HepG2 (cell line): Measurements from ENCODE around the gene UBE2D3. TPM values are rescaled to one million over a fixed set of nuclear protein-coding genes. Genes with fewer than 3 reads are reported as not detected.
A peak's percentile ranks its signal among the peaks of the same experiment; 100 is the strongest.

ENCODE experiments used
- ATM ChIP-seq: fragments of 450-650 bp; IDR thresholded peaks from 2 replicates; pipeline ENCODE4 v1.7.1; 2017; ENCODE audit warnings: mild to moderate bottlenecking, borderline replicate concordance
- EEA1 ChIP-seq: sonication (generic); formaldehyde crosslinking; IDR thresholded peaks from 2 replicates; pipeline ENCODE4 v1.5.1; 2020; ENCODE audit warnings: mild to moderate bottlenecking, missing genetic modification reagents, borderline replicate concordance
- KAT7 ChIP-seq: IDR thresholded peaks from 2 replicates; pipeline ENCODE4 v1.6.1; 2018; ENCODE audit warnings: borderline replicate concordance, missing compliant biosample characterization
- MTF1 ChIP-seq: sonication (generic); formaldehyde crosslinking; IDR thresholded peaks from 2 replicates; pipeline ENCODE4 v1.5.0; 2020; ENCODE audit warnings: missing genetic modification reagents
- MTF2 ChIP-seq: sonication (generic); formaldehyde crosslinking; IDR thresholded peaks from 2 replicates; pipeline ENCODE4 v1.5.0; 2020; ENCODE audit warnings: missing genetic modification reagents, borderline replicate concordance
- RBM22 ChIP-seq: fragments of 200-400 bp; formaldehyde crosslinking; optimal IDR thresholded peaks from 2 replicates; pipeline ENCODE3; 2017; ENCODE audit warnings: mild to moderate bottlenecking, low read length, moderate library complexity
- SMYD3 ChIP-seq: sonication (generic); formaldehyde crosslinking; IDR thresholded peaks from 2 replicates; pipeline ENCODE4 v1.8.1; 2023; ENCODE audit warnings: mild to moderate bottlenecking, missing genetic modification reagents
- SOX6 ChIP-seq, 2 experiments: fragments of 450-650 bp in 1 of 2; sonication (generic) in 1 of 2; formaldehyde crosslinking in 1 of 2; IDR thresholded peaks; 2 replicates each; pipeline versions ENCODE4 v1.4.0 to v1.6.1; 2017 to 2020; ENCODE audit warnings: antibody characterized with exemption in 1 of 2, mild to moderate bottlenecking in 1 of 2, missing genetic modification reagents in 1 of 2
- TARDBP ChIP-seq: sonication (generic); formaldehyde crosslinking; IDR thresholded peaks from 2 replicates; pipeline ENCODE4 v1.8.0; 2022; ENCODE audit warnings: mild to moderate bottlenecking, missing genetic modification reagents
- ZBTB42 ChIP-seq: sonication (generic); formaldehyde crosslinking; IDR thresholded peaks from 2 replicates; pipeline ENCODE4 v1.5.0; 2020; ENCODE audit warnings: mild to moderate bottlenecking, missing genetic modification reagents
- ZBTB7B ChIP-seq: sonication (generic); formaldehyde crosslinking; IDR thresholded peaks from 2 replicates; pipeline ENCODE4 v1.4.0; 2020; ENCODE audit warnings: missing genetic modification reagents
- ZNF614 ChIP-seq: IDR thresholded peaks from 2 replicates; pipeline ENCODE4 v1.6.1; 2018; ENCODE audit warnings: missing biosample characterization, missing genetic modification reagents, inconsistent platforms, borderline replicate concordance
- ZNF703 ChIP-seq: sonication (generic); formaldehyde crosslinking; IDR thresholded peaks from 2 replicates; pipeline ENCODE4 v1.5.1; 2020; ENCODE audit warnings: missing genetic modification reagents, mild to moderate bottlenecking, moderate library complexity, borderline replicate concordance
- ZNF768 ChIP-seq: sonication (generic); formaldehyde crosslinking; IDR thresholded peaks from 2 replicates; pipeline ENCODE4 v1.4.0; 2020; ENCODE audit warnings: missing genetic modification reagents
- polyA plus RNA-seq, 8 experiments: library from polyadenylated mRNA; depleted of rRNA in 3 of 8; stranded (reverse) in 7 of 8; unstranded in 1 of 8; fragments of >200 nt; fragmentation: Illumina TruSeq in 4 of 8; extraction: Trizol in 4 of 8; gene quantifications; 2 replicates each; pipeline versions ENCODE4 v1.2.1 to v1.2.3, GENCODE V29; 2011 to 2016; ENCODE audit warnings: low read depth in 4 of 8, missing spikeins in 1 of 8, mixed read lengths in 1 of 8; ENCODE audit not compliant: insufficient read depth in 1 of 8
- total RNA-seq, 5 experiments: library from RNA; depleted of rRNA; stranded (reverse); fragments of >200 nt; fragmentation: Illumina TruSeq; extraction: Trizol; gene quantifications; 2 replicates each; pipeline ENCODE4 v1.2.3, GENCODE V29; 2016; ENCODE audit warnings: low read depth in 1 of 5
- TF ChIP-seq, protein P1 (sequence below): sonication (generic); formaldehyde crosslinking; IDR thresholded peaks from 2 replicates; pipeline ENCODE4 v1.8.0; 2022; ENCODE audit warnings: missing genetic modification reagents, mild to moderate bottlenecking, borderline replicate concordance
- TF ChIP-seq, protein P2 (sequence below): IDR thresholded peaks from 2 replicates; pipeline ENCODE4 v1.6.1; 2016; ENCODE audit warnings: low read depth, control low read depth
- TF ChIP-seq, protein P3 (sequence below): IDR thresholded peaks from 2 replicates; pipeline ENCODE4 v1.6.1; 2016; ENCODE audit warnings: missing compliant biosample characterization, missing genetic modification reagents, borderline replicate concordance
- TF ChIP-seq, protein P4 (sequence below): IDR thresholded peaks from 2 replicates; pipeline ENCODE4 v1.6.1; 2012; ENCODE audit warnings: inconsistent platforms
- TF ChIP-seq, protein P5 (sequence below): sonication (generic); formaldehyde crosslinking; conservative IDR thresholded peaks from 2 replicates; pipeline ENCODE4 v1.5.0; 2020; ENCODE audit warnings: missing genetic modification reagents
- TF ChIP-seq, protein P6 (sequence below): IDR thresholded peaks from 2 replicates; pipeline ENCODE4 v1.6.1; 2012; ENCODE audit warnings: low read length, improper control_type of control experiment

Gene UBE2D3
- total and polyA plus RNA-seq, 2 of the 13 experiments (the other 11 are each of a cell fraction or from before 2014, with no cell fraction given) = 224 to 293 TPM

DNA sequence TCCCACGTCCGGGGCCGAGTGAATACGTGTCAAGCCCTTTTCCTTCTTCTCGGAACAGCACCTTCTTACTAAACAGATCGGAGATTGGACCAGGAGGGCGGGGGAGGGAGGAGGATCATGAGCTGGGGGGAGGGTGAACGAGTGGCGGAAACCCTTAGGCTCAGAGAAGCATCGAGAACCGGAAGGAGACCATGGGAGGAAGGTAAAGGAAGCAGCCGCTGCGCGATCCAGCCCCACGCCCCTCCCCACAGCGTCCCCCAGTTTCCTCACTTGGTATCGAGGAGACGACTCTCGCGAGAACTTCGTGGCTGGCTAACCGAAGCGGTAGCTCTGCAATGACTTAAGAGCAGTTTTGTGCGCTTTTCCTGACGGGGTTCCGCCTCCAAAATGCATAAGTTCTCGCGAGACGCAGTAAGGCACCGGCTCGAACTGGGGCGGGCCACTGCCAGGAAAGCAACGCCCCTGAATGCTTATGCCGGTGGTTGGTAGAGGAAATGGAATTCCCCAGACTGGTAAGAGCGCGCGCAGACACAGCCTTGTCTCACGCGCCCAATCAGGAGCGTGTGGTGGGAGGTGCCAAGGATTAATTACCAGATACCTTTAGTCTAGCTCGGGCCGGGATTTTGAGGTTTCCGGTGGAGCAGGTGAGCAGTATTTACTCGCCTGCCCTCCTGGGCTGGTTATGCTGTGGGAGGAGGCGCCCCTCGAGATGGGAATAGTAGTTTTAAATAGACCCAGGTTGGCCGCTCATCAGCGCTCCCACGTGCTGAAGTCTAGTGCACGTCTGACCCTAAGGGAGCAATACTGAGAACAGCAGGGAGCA is 534 bp upstream of the UBE2D3 start (continued):
- TF ChIP-seq, protein P1, sequence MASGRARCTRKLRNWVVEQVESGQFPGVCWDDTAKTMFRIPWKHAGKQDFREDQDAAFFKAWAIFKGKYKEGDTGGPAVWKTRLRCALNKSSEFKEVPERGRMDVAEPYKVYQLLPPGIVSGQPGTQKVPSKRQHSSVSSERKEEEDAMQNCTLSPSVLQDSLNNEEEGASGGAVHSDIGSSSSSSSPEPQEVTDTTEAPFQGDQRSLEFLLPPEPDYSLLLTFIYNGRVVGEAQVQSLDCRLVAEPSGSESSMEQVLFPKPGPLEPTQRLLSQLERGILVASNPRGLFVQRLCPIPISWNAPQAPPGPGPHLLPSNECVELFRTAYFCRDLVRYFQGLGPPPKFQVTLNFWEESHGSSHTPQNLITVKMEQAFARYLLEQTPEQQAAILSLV (CRISPR knock-in tag) = no peak; the same call in 1 of the 2 replicates
- TF ChIP-seq, protein P2, sequence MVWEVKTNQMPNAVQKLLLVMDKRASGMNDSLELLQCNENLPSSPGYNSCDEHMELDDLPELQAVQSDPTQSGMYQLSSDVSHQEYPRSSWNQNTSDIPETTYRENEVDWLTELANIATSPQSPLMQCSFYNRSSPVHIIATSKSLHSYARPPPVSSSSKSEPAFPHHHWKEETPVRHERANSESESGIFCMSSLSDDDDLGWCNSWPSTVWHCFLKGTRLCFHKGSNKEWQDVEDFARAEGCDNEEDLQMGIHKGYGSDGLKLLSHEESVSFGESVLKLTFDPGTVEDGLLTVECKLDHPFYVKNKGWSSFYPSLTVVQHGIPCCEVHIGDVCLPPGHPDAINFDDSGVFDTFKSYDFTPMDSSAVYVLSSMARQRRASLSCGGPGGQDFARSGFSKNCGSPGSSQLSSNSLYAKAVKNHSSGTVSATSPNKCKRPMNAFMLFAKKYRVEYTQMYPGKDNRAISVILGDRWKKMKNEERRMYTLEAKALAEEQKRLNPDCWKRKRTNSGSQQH (CRISPR knock-in tag) = no peak; the same call in 1 of the 2 replicates
- TF ChIP-seq ZNF614 (CRISPR knock-in tag) (peak; percentile 72; the same call in 1 of the 2 replicates), ZBTB7B (CRISPR knock-in tag) (no peak; the same call in 1 of the 2 replicates), ZBTB42 (CRISPR knock-in tag) (no peak), TARDBP (CRISPR knock-in tag) (peak; percentile 80), KAT7 (no peak), ZNF703 (CRISPR knock-in tag) (no peak), ATM (no peak), SOX6 (IDR thresholded peaks at IDR 0.05) (no peak), SOX6 (CRISPR knock-in tag; IDR thresholded peaks at IDR 0.05) (peak; percentile 68), MTF1 (CRISPR knock-in tag) (no peak), EEA1 (CRISPR knock-in tag) (no peak), ZNF768 (no peak), MTF2 (no peak), SMYD3 (CRISPR knock-in tag) (peak; percentile 51; the same call in 1 of the 2 replicates), RBM22 (peak; percentile 15)
- TF ChIP-seq, protein P3, sequence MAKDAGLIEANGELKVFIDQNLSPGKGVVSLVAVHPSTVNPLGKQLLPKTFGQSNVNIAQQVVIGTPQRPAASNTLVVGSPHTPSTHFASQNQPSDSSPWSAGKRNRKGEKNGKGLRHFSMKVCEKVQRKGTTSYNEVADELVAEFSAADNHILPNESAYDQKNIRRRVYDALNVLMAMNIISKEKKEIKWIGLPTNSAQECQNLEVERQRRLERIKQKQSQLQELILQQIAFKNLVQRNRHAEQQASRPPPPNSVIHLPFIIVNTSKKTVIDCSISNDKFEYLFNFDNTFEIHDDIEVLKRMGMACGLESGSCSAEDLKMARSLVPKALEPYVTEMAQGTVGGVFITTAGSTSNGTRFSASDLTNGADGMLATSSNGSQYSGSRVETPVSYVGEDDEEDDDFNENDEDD = peak; percentile 76; the same call in 1 of the 2 replicates
- TF ChIP-seq, protein P4, sequence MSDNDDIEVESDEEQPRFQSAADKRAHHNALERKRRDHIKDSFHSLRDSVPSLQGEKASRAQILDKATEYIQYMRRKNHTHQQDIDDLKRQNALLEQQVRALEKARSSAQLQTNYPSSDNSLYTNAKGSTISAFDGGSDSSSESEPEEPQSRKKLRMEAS = peak; percentile 80
- TF ChIP-seq, protein P5, sequence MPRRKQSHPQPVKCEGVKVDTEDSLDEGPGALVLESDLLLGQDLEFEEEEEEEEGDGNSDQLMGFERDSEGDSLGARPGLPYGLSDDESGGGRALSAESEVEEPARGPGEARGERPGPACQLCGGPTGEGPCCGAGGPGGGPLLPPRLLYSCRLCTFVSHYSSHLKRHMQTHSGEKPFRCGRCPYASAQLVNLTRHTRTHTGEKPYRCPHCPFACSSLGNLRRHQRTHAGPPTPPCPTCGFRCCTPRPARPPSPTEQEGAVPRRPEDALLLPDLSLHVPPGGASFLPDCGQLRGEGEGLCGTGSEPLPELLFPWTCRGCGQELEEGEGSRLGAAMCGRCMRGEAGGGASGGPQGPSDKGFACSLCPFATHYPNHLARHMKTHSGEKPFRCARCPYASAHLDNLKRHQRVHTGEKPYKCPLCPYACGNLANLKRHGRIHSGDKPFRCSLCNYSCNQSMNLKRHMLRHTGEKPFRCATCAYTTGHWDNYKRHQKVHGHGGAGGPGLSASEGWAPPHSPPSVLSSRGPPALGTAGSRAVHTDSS = no peak
- TF ChIP-seq, protein P6, sequence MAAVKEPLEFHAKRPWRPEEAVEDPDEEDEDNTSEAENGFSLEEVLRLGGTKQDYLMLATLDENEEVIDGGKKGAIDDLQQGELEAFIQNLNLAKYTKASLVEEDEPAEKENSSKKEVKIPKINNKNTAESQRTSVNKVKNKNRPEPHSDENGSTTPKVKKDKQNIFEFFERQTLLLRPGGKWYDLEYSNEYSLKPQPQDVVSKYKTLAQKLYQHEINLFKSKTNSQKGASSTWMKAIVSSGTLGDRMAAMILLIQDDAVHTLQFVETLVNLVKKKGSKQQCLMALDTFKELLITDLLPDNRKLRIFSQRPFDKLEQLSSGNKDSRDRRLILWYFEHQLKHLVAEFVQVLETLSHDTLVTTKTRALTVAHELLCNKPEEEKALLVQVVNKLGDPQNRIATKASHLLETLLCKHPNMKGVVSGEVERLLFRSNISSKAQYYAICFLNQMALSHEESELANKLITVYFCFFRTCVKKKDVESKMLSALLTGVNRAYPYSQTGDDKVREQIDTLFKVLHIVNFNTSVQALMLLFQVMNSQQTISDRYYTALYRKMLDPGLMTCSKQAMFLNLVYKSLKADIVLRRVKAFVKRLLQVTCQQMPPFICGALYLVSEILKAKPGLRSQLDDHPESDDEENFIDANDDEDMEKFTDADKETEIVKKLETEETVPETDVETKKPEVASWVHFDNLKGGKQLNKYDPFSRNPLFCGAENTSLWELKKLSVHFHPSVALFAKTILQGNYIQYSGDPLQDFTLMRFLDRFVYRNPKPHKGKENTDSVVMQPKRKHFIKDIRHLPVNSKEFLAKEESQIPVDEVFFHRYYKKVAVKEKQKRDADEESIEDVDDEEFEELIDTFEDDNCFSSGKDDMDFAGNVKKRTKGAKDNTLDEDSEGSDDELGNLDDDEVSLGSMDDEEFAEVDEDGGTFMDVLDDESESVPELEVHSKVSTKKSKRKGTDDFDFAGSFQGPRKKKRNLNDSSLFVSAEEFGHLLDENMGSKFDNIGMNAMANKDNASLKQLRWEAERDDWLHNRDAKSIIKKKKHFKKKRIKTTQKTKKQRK = no peak
